A673 (cell line): Measurements from ENCODE around the gene MYBPHL. TPM values are rescaled to one million over a fixed set of nuclear protein-coding genes. Genes with fewer than 3 reads are reported as not detected.

Source experiments
- BruUV-seq: library from RNA; stranded (reverse); fragments of 400-500 nt; replicated peaks from 2 replicates; lab custom pipeline; 2021; lab: Mats Ljungman, UMichigan
- CTCF ChIA-PET: fragments of 300-600 bp; sonication (Branson Sonifier 250); formaldehyde crosslinking; loops from one replicate; lab custom pipeline; 2022; ENCODE audit warnings: antibody characterized with exemption; lab: Charles Lee
- POLR2A ChIA-PET: fragments of 300-600 bp; sonication (Branson Sonifier 250); formaldehyde crosslinking; loops from one replicate; lab custom pipeline; 2022; ENCODE audit warnings: antibody characterized with exemption; ENCODE audit not compliant: low non-redundant PET; lab: Charles Lee
- DNase-seq: peaks from one replicate; pipeline ENCODE4 v3.0.0-alpha.2; 2015; ENCODE audit warnings: low spot score
- H3K27ac ChIP-seq: fragments of 200-600 bp; sonication (generic); 2 replicates; pipeline ENCODE4 v1.5.1; 2016; ENCODE audit warnings: mixed run types, low read depth, mild to moderate bottlenecking, mixed read lengths, antibody characterized with exemption, low read length; ENCODE audit not compliant: poor library complexity, severe bottlenecking
- H3K27me3 ChIP-seq: fragments of 200-600 bp; sonication (generic); replicated peaks from 2 replicates; pipeline ENCODE4 v1.6.1; 2017; ENCODE audit warnings: mixed run types, low read depth, mild to moderate bottlenecking, mixed read lengths, antibody characterized with exemption, low read length; ENCODE audit not compliant: insufficient read depth, poor library complexity
- H3K36me3 ChIP-seq: fragments of 200-600 bp; sonication (generic); 2 replicates; pipeline ENCODE4 v1.6.1; 2016; ENCODE audit warnings: mixed run types, mild to moderate bottlenecking, mixed read lengths, antibody characterized with exemption, low read length; ENCODE audit not compliant: insufficient read depth, poor library complexity, severe bottlenecking
- H3K4me1 ChIP-seq: fragments of 200-600 bp; sonication (generic); 2 replicates; pipeline ENCODE4 v1.6.1; 2017; ENCODE audit warnings: mixed run types, mild to moderate bottlenecking, mixed read lengths, antibody characterized with exemption, low read length; ENCODE audit not compliant: insufficient read depth, poor library complexity, severe bottlenecking
- H3K4me3 ChIP-seq: fragments of 200-600 bp; sonication (generic); 2 replicates; pipeline ENCODE4 v1.5.1; 2016; ENCODE audit warnings: low read depth, mixed run types, mild to moderate bottlenecking, mixed read lengths, low read length; ENCODE audit not compliant: poor library complexity, severe bottlenecking
- H3K9me3 ChIP-seq: fragments of 200-600 bp; sonication (generic); 2 replicates; pipeline ENCODE4 v1.6.1; 2016; ENCODE audit warnings: mixed run types, low read depth, mild to moderate bottlenecking, mixed read lengths, antibody characterized with exemption, low read length; ENCODE audit not compliant: poor library complexity, severe bottlenecking
- EZH2 ChIP-seq: fragments of 200-600 bp; sonication (generic); IDR thresholded peaks from 2 replicates; pipeline ENCODE4 v1.6.1; 2017; ENCODE audit warnings: borderline replicate concordance, low read depth, mild to moderate bottlenecking, mixed read lengths, antibody characterized with exemption, low read length; ENCODE audit not compliant: poor library complexity, severe bottlenecking
- intact Hi-C: fragments of 100-400 bp; cut with micrococcal nuclease; formaldehyde crosslinking; loops from one replicate; pipeline ENCODE4 v1.10.0; 2022; ENCODE audit not compliant: unreplicated experiment
- total RNA-seq: library from RNA; stranded (reverse); gene quantifications from 2 replicates; pipeline ENCODE4 v1.2.3, GENCODE V29; 2021
- TF ChIP-seq, protein P1 (sequence below): fragments of 300-800, 200-600 bp; sonication (generic); conservative IDR thresholded peaks from 2 replicates; pipeline ENCODE4 v1.5.1; 2017; ENCODE audit warnings: low read depth, mild to moderate bottlenecking, antibody characterized with exemption, low read length, moderate library complexity, mixed read lengths

Gene MYBPHL
- total RNA-seq, 1 experiment from 2014 or later = not detected

DNA sequence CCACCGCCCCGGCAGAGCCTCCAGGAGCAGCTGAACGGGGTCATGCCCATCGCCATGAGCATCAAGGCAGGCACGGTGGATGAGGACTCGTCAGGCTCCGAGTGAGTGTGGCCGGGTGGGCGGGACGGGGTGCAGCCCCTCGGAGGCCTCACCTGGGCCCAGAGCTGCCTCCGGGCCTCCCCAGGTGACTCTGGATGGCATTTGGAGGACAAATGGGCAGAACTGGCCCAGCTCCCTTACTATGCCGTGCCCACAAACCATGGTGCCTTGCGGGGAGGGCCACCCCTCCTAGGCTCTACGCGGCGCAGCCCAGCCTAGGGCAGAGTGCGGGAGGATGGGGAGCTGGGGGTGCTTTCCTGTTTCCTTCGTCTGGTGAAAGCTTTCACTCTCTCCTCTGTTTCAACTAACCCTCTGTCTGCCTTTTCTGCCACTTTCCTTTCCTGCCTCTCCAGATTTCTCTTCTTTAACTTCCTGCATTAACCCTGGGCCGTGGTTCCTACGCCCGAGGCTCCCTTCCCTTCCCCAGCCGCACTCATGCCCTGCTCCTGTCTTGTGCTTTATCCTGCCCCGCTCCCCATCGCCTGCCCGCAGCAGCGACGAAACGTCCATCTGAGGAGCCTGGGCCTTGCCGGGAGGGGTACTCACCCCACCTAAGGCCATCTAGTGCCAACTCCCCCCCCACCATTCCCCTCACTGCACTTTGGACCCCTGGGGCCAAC is 33.1 kb downstream of the MYBPHL start:
- CTCF ChIA-PET = interaction anchor here (0.6 kb wide), 1 partner anchor 149 kb away, joined by 7 read pairs; no protein-coding TSS in a partner anchor
- H3K36me3 ChIP-seq = peaks cover 18% of the 10 kb centered on the region
- H3K9me3 ChIP-seq = no peaks in the 10 kb centered on the region
- no TSS peak for BruUV-seq
- TF ChIP-seq, protein P1, sequence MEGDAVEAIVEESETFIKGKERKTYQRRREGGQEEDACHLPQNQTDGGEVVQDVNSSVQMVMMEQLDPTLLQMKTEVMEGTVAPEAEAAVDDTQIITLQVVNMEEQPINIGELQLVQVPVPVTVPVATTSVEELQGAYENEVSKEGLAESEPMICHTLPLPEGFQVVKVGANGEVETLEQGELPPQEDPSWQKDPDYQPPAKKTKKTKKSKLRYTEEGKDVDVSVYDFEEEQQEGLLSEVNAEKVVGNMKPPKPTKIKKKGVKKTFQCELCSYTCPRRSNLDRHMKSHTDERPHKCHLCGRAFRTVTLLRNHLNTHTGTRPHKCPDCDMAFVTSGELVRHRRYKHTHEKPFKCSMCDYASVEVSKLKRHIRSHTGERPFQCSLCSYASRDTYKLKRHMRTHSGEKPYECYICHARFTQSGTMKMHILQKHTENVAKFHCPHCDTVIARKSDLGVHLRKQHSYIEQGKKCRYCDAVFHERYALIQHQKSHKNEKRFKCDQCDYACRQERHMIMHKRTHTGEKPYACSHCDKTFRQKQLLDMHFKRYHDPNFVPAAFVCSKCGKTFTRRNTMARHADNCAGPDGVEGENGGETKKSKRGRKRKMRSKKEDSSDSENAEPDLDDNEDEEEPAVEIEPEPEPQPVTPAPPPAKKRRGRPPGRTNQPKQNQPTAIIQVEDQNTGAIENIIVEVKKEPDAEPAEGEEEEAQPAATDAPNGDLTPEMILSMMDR = no peak
- no peak for TF ChIP-seq EZH2
- no peaks in the 10 kb centered on the region for H3K27me3 ChIP-seq
- no peak overlapping the region for H3K4me3 ChIP-seq
- no peak overlapping the region for H3K27ac ChIP-seq
- no peak for DNase-seq
- POLR2A ChIA-PET = no interaction called here
- H3K4me1 ChIP-seq = no peaks in the 10 kb centered on the region
- intact Hi-C loops = no loop called here

GRCh38 chr1:109272831-109273547 is 33.8 kb downstream of the MYBPHL start:
- no peak for DNase-seq
- no peak overlapping the region for H3K27ac ChIP-seq
- H3K4me3 ChIP-seq = no peak overlapping the region
- H3K27me3 ChIP-seq = no peaks in the 10 kb centered on the region
- CTCF ChIA-PET = interaction anchor here (0.6 kb wide), 1 partner anchor 150 kb away, joined by 7 read pairs; no protein-coding TSS in a partner anchor
- POLR2A ChIA-PET = no interaction called here
- no peaks in the 10 kb centered on the region for H3K4me1 ChIP-seq
- no peaks in the 10 kb centered on the region for H3K9me3 ChIP-seq
- peaks cover 21% of the 10 kb centered on the region for H3K36me3 ChIP-seq
- BruUV-seq = no TSS peak
- intact Hi-C loops = no loop called here
- TF ChIP-seq, protein P1 = no peak
- no peak for TF ChIP-seq EZH2

- no peak overlapping the region for H3K27ac ChIP-seq
- DNase-seq = no peak
- BruUV-seq = no TSS peak
- H3K4me3 ChIP-seq = no peak overlapping the region
- CTCF ChIA-PET = no interaction called here
- no peaks in the 10 kb centered on the region for H3K27me3 ChIP-seq
- H3K4me1 ChIP-seq = no peaks in the 10 kb centered on the region
- TF ChIP-seq, protein P1 = no peak
- no peak for TF ChIP-seq EZH2
- H3K9me3 ChIP-seq = no peaks in the 10 kb centered on the region
- H3K36me3 ChIP-seq = peaks cover 23% of the 10 kb centered on the region
- intact Hi-C loops = no loop called here
- POLR2A ChIA-PET = no interaction called here
Observed at GRCh38 chr1:109272021-109272799, 34.6 kb downstream of the MYBPHL start.
